HG03095 (cell line): ENCODE data around the gene ZNF70.
"Not testable (repeated sequence)": the region's sequence is repeated elsewhere in the genome, so short reads cannot be mapped to it uniquely, and the experiment has no call there.

ENCODE experiments used
- ATAC-seq: cut with Tn5 transposase; IDR thresholded peaks from one replicate; pipeline ENCODE4 v1.9.1; 2021; ENCODE audit warnings: moderate library complexity; ENCODE audit not compliant: unreplicated experiment

ZNF70 gene

GRCh38 chr22:23760056-23760455 lies 9.1 kb upstream of the ZNF70 start:
- ATAC-seq = no peak

GRCh38 chr22:23759566-23759965 lies 8.7 kb upstream of the ZNF70 start:
- no peak for ATAC-seq

GRCh38 chr22:23756891-23757290 lies 6.0 kb upstream of the ZNF70 start:
- no peak for ATAC-seq

- ATAC-seq = no peak
These were observed 4.8 kb upstream of the ZNF70 start for GRCh38 chr22:23755711-23756110.

GRCh38 chr22:23754980-23755636 lies 4.2 kb upstream of the ZNF70 start:
- no peak for ATAC-seq

GRCh38 chr22:23754220-23754919 lies 3.5 kb upstream of the ZNF70 start, which contains the start of gene VPREB3:
Gene VPREB3 (minus strand): TSS chr22:23754425. CDS start chr22:23754363, 62 bp downstream.
- no peak for ATAC-seq

GRCh38 chr22:23753385-23753784 lies 2.5 kb upstream of the ZNF70 start:
- no peak for ATAC-seq

GRCh38 chr22:23752750-23753149 lies 1.8 kb upstream of the ZNF70 start:
- ATAC-seq = no peak

- peak; percentile 40 for ATAC-seq
These were observed 1.3 kb upstream of the ZNF70 start for GRCh38 chr22:23752090-23752691.

- peak; percentile 12 for ATAC-seq
These were observed 607 bp upstream of the ZNF70 start for GRCh38 chr22:23751441-23751996.

- ATAC-seq = no peak
These were observed 572 bp downstream of the ZNF70 start for GRCh38 chr22:23750367-23750713.

GRCh38 chr22:23749841-23750301 lies 1.0 kb downstream of the ZNF70 start:
- ATAC-seq = no peak

- ATAC-seq = no peak
These were observed 5.1 kb downstream of the ZNF70 start for GRCh38 chr22:23745791-23746190.

GRCh38 chr22:23744485-23744884 lies 6.4 kb downstream of the ZNF70 start:
- no peak for ATAC-seq

GRCh38 chr22:23744001-23744400 lies 6.9 kb downstream of the ZNF70 start:
- ATAC-seq = no peak

- ATAC-seq = no peak
These were observed 7.6 kb downstream of the ZNF70 start for GRCh38 chr22:23743303-23743705.

GRCh38 chr22:23742505-23743264 lies 8.2 kb downstream of the ZNF70 start:
- ATAC-seq = no peak

GRCh38 chr22:23737696-23738095 lies 13.2 kb downstream of the ZNF70 start:
- ATAC-seq = no peak

GRCh38 chr22:23728108-23728507 lies 22.8 kb downstream of the ZNF70 start:
- ATAC-seq = not testable (repeated sequence)

GRCh38 chr22:23722724-23723123 lies 28.2 kb downstream of the ZNF70 start:
- ATAC-seq = no peak

GRCh38 chr22:23722160-23722559 lies 28.8 kb downstream of the ZNF70 start:
- no peak for ATAC-seq
